ENCODE measurements around the gene DNMT3L.

DNA sequence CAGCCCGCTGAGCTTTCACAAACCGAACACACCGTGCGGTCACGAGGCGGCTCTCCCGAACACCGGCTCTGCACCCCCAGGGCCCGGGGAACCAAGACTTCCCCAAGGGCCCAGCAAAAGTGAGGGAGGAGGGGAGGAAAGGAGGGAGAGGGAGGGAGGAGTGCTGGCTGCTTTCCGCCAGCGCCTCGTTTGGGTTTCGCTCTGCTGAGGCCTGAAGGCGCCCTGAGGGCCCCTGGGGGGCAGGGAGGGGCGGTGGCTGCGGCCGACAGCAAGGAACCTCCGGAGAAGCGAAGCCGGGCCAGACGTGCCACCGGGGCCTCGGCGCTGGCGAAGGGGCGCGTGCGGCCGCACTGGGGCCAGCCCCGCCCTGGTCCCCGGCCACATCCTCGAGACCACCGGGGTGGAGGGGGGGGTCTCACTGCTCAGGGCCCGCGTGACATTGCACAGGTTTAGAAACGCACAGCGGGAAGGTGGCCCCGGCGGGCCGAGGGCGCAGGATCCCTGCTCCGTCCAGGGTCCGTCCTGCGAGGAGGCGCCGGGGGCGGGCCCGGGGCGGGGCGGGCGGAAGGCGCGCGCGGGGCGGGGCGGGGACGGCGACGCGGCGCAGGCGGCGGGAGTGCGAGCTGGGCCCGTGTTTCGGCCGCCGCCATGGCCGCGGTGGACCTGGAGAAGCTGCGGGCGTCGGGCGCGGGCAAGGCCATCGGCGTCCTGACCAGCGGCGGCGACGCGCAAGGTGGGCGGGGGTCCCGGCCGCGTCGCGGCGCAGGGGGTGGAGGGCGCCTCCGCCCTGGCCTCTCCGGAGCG is 38.0 kb upstream of the DNMT3L start, which contains the start of gene PFKL:
- TF ChIP-seq, protein P1, sequence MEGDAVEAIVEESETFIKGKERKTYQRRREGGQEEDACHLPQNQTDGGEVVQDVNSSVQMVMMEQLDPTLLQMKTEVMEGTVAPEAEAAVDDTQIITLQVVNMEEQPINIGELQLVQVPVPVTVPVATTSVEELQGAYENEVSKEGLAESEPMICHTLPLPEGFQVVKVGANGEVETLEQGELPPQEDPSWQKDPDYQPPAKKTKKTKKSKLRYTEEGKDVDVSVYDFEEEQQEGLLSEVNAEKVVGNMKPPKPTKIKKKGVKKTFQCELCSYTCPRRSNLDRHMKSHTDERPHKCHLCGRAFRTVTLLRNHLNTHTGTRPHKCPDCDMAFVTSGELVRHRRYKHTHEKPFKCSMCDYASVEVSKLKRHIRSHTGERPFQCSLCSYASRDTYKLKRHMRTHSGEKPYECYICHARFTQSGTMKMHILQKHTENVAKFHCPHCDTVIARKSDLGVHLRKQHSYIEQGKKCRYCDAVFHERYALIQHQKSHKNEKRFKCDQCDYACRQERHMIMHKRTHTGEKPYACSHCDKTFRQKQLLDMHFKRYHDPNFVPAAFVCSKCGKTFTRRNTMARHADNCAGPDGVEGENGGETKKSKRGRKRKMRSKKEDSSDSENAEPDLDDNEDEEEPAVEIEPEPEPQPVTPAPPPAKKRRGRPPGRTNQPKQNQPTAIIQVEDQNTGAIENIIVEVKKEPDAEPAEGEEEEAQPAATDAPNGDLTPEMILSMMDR (IDR thresholded peaks at IDR 0.05), result no peak
- TF ChIP-seq POLR2A (IDR thresholded peaks at IDR 0.05; ENCODE audit: low read depth) (no peak), POLR2AphosphoS5 (IDR thresholded peaks at IDR 0.05) (peak; percentile 12 to 62)
